RWPE1 (cell line): ENCODE measurements around the gene SHCBP1L.

Source experiments
- CTCF ChIA-PET: fragments of 350-600 bp; sonication (Branson Sonifier 250); formaldehyde crosslinking; extraction: SDS; loops from one replicate; lab custom pipeline; 2021; lab: Yijun Ruan, JAX
- POLR2A ChIA-PET: fragments of 400-600 bp; formaldehyde crosslinking; extraction: SDS; loops from one replicate; lab custom pipeline; 2020; ENCODE audit warnings: antibody characterized with exemption; ENCODE audit not compliant: low non-redundant PET; lab: Yijun Ruan, JAX
- DNase-seq: peaks from one replicate; pipeline ENCODE4 v3.0.0; 2012; ENCODE audit warnings: low spot score
- H3K27ac ChIP-seq: fragments of 450-650 bp; 2 replicates; pipeline ENCODE4 v1.5.1; 2017
- CTCF ChIP-seq: fragments of 450-650 bp; conservative IDR thresholded peaks from 2 replicates; pipeline ENCODE4 v1.5.1; 2017; ENCODE audit warnings: low read depth, mild to moderate bottlenecking

The SHCBP1L gene

GRCh38 chr1:182886985-182887384 lies 66.0 kb downstream of the SHCBP1L start:
- TF ChIP-seq CTCF, result no peak
- CTCF ChIA-PET, result no interaction called here
- DNase-seq, result no peak
- POLR2A ChIA-PET, result no interaction called here
- no peak overlapping the region for H3K27ac ChIP-seq

GRCh38 chr1:182885591-182885990 lies 67.4 kb downstream of the SHCBP1L start:
- no peak overlapping the region for H3K27ac ChIP-seq
- ChIA-PET CTCF (no interaction called here), POLR2A (no interaction called here)
- DNase-seq, result no peak
- no peak for TF ChIP-seq CTCF

DNA sequence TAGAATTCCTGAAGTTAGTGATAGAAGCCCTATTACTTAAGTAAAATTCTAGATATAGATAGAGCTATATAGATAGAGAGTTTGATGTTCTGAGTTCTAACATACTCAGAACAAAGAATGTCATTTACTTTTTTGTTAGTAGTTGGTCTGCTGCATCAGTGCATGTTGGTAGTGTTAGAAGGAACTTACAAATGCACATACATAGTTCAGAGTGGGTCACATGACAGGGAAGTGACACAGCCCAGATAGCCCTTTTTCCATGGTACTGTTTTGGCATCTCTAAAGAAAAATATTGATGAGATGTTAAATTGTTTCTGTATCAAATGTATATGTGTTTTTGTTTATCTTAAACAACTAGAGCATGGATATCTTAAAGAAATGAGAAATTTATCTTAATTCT lies 68.1 kb downstream of the SHCBP1L start:
- POLR2A ChIA-PET, result no interaction called here
- DNase-seq, result no peak
- H3K27ac ChIP-seq, result no peak overlapping the region
- CTCF ChIA-PET, result interaction anchor here (0.7 kb wide), 1 partner anchor 593 kb away, joined by 4 read pairs; no protein-coding TSS in a partner anchor
- TF ChIP-seq CTCF, result no peak

- CTCF ChIA-PET, result no interaction called here
- POLR2A ChIA-PET, result no interaction called here
- no peak overlapping the region for H3K27ac ChIP-seq
- no peak for DNase-seq
- TF ChIP-seq CTCF, result no peak
Measured at GRCh38 chr1:182877842-182878241, 75.1 kb downstream of the SHCBP1L start.

GRCh38 chr1:182877331-182877730 lies 75.6 kb downstream of the SHCBP1L start:
- TF ChIP-seq CTCF, result no peak
- CTCF ChIA-PET, result no interaction called here
- no peak overlapping the region for H3K27ac ChIP-seq
- DNase-seq, result no peak
- POLR2A ChIA-PET, result no interaction called here

DNA sequence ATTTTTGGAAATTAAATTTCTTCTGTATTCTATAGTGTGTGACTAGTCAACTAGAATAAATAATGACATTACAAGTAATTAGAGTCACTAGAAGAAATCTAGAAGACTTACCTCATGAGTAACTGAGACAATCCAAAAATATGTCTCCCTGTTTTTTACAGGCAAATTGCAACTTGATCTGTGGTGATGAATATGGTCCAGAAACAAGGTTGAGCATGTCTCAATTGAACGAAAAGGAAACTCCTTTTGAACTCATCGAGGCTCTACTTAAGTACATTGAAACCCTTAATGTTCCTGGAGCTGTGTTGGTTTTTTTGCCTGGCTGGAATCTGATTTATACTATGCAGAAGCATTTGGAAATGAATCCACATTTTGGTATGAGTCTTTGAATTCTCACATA lies 77.1 kb downstream of the SHCBP1L start:
- no peak for TF ChIP-seq CTCF
- ChIA-PET CTCF (interaction anchor here (0.6 to 1.1 kb wide), 2 partner anchors 18 to 30 kb away, joined by 3 read pairs; no protein-coding TSS in a partner anchor), POLR2A (no interaction called here)
- DNase-seq, result no peak
- no peak overlapping the region for H3K27ac ChIP-seq

GRCh38 chr1:182872881-182873280 lies 80.1 kb downstream of the SHCBP1L start:
- ChIA-PET CTCF (no interaction called here), POLR2A (no interaction called here)
- TF ChIP-seq CTCF, result no peak
- no peak for DNase-seq
- H3K27ac ChIP-seq, result no peak overlapping the region
